ENCODE measurements around the gene TRIM45. TPM values are rescaled to one million over a fixed set of nuclear protein-coding genes. Genes with fewer than 3 reads are reported as not detected.
A peak's percentile ranks its signal among the peaks of the same experiment; 100 is the strongest.

Gene TRIM45
- total and polyA plus RNA-seq, 2 of the 13 experiments (the other 11 are each of a cell fraction or from before 2014, with no cell fraction given): 1.9 to 2.3 TPM

DNA sequence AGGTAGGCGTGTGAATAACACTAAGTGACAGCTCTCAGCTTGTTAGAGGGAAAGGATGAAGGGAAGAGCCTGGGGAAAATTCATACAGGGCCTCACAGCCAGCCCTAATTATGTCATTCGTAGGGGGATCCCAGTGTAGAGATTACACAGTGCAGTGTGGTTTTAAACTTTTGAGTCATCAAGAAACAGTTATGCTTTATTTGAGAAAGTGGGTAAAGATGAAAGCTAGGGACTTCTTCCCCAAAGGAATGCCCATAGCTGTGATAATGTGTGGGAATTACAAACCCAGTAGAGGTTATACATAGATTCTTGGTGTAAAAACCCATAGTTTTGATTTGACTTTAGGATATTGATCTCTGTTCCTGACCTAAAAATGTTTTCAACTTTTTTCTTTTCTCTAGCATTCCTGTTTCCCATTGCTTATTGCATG is 59.5 kb downstream of the TRIM45 start (continued):
- TF ChIP-seq, protein P1, sequence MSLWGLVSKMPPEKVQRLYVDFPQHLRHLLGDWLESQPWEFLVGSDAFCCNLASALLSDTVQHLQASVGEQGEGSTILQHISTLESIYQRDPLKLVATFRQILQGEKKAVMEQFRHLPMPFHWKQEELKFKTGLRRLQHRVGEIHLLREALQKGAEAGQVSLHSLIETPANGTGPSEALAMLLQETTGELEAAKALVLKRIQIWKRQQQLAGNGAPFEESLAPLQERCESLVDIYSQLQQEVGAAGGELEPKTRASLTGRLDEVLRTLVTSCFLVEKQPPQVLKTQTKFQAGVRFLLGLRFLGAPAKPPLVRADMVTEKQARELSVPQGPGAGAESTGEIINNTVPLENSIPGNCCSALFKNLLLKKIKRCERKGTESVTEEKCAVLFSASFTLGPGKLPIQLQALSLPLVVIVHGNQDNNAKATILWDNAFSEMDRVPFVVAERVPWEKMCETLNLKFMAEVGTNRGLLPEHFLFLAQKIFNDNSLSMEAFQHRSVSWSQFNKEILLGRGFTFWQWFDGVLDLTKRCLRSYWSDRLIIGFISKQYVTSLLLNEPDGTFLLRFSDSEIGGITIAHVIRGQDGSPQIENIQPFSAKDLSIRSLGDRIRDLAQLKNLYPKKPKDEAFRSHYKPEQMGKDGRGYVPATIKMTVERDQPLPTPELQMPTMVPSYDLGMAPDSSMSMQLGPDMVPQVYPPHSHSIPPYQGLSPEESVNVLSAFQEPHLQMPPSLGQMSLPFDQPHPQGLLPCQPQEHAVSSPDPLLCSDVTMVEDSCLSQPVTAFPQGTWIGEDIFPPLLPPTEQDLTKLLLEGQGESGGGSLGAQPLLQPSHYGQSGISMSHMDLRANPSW (CRISPR knock-in tag; IDR thresholded peaks at IDR 0.05; ENCODE audit: borderline replicate concordance): no peak
- TF ChIP-seq ZFP37 (CRISPR knock-in tag; IDR thresholded peaks at IDR 0.05; ENCODE audit: borderline replicate concordance) (no peak), RFXAP (CRISPR knock-in tag; IDR thresholded peaks at IDR 0.05; ENCODE audit: borderline replicate concordance) (no peak), GPN1 (CRISPR knock-in tag; IDR thresholded peaks at IDR 0.05; ENCODE audit: borderline replicate concordance) (no peak), MAFF (IDR thresholded peaks at IDR 0.05; ENCODE audit: low read depth, low read length) (no peak)
- TF ChIP-seq, protein P2, sequence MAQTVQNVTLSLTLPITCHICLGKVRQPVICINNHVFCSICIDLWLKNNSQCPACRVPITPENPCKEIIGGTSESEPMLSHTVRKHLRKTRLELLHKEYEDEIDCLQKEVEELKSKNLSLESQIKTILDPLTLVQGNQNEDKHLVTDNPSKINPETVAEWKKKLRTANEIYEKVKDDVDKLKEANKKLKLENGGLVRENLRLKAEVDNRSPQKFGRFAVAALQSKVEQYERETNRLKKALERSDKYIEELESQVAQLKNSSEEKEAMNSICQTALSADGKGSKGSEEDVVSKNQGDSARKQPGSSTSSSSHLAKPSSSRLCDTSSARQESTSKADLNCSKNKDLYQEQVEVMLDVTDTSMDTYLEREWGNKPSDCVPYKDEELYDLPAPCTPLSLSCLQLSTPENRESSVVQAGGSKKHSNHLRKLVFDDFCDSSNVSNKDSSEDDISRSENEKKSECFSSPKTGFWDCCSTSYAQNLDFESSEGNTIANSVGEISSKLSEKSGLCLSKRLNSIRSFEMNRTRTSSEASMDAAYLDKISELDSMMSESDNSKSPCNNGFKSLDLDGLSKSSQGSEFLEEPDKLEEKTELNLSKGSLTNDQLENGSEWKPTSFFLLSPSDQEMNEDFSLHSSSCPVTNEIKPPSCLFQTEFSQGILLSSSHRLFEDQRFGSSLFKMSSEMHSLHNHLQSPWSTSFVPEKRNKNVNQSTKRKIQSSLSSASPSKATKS (CRISPR knock-in tag; IDR thresholded peaks at IDR 0.05): no peak

MicroRNAs encoded within 50 kb of the gene (microRNA counts, 767-probe panel; counts per million panel counts)
- microRNA hsa-miR-942: not detected

Small RNAs within 50 kb of the gene (microRNA-seq; reads per million reads assigned to microRNA genes)
- gene MIR942: 61.6 reads per million, percentile 69 among the genes with 10 or more reads in this experiment

Small RNAs within 50 kb of the gene (small RNA-seq; reads per million reads assigned to genes)
- gene MIR942 (ENCODE audit: insufficient read depth in 2 of 3, insufficient read length in 3 of 3, low read depth in 2 of 3, low replicate concordance in 1 of 3): 5.7 to 1,086 (median 385) reads per million in 3 experiments

Other genes starting within 250 kb of the TRIM45 start
- gene PTGFRN, start 211.8 kb downstream of the TRIM45 start, total RNA-seq (2016; rRNA removed; fragmentation: Illumina TruSeq; extraction: Trizol): 5.2 and 11.3 TPM in 2 replicates
- 3.3 and 3.5 TPM in 2 replicates for gene PTGFRN, start 211.8 kb downstream of the TRIM45 start, polyA plus RNA-seq (2011; rRNA removed)
- 0.09 TPM in 1 of 2 replicates, not detected in the other for gene CD101, start 120.0 kb downstream of the TRIM45 start, total RNA-seq (2016; rRNA removed; fragmentation: Illumina TruSeq; extraction: Trizol)
- 0.05 TPM in 1 of 2 replicates, not detected in the other for gene CD101, start 120.0 kb downstream of the TRIM45 start, polyA plus RNA-seq (2011; rRNA removed)
- 48.9 and 58.0 TPM in 2 replicates for gene TTF2, start 61.4 kb downstream of the TRIM45 start, total RNA-seq (2016; rRNA removed; fragmentation: Illumina TruSeq; extraction: Trizol)
- 12.7 and 12.8 TPM in 2 replicates for gene TTF2, start 61.4 kb downstream of the TRIM45 start, polyA plus RNA-seq (2011; rRNA removed)
- gene VTCN1, start 89.2 kb upstream of the TRIM45 start, total RNA-seq (2016; rRNA removed; fragmentation: Illumina TruSeq; extraction: Trizol): not detected in 2 replicates
- gene VTCN1, start 89.2 kb upstream of the TRIM45 start, polyA plus RNA-seq (2011; rRNA removed): not detected in 2 replicates
- 19.9 and 20.4 TPM in 2 replicates for gene MAN1A2, start 245.7 kb upstream of the TRIM45 start, total RNA-seq (2016; rRNA removed; fragmentation: Illumina TruSeq; extraction: Trizol)
- 5.9 and 8.0 TPM in 2 replicates for gene MAN1A2, start 245.7 kb upstream of the TRIM45 start, polyA plus RNA-seq (2011; rRNA removed)

Measured in HepG2 (cell line).